HEK293 (cell line): ENCODE data around the gene BMP4.

ENCODE experiments used
- CTCF ChIA-PET: fragments of 350-600 bp; formaldehyde crosslinking; extraction: SDS; loops from one replicate; lab custom pipeline; 2021; ENCODE audit warnings: antibody characterized with exemption; lab: Yijun Ruan, JAX
- POLR2A ChIA-PET: fragments of 300-600 bp; formaldehyde crosslinking; extraction: SDS; loops from one replicate; lab custom pipeline; 2020; ENCODE audit warnings: antibody characterized with exemption, inconsistent platforms; lab: Yijun Ruan, JAX
- H3K27ac ChIP-seq: fragments of 200-500 bp; sonication (Bioruptor generic); 2 replicates; pipeline ENCODE4 v1.5.1; 2014; ENCODE audit warnings: low read depth, low read length, control low read depth, inconsistent platforms; ENCODE audit errors: extremely low read depth
- H3K36me3 ChIP-seq, 2 experiments: fragments of 200-500 bp in 1 of 2; sonication (Bioruptor generic) in 1 of 2; 1 replicate in 1 of 2; 2 replicates in 1 of 2; pipeline ENCODE4 v1.5.1; 2014 to 2017; ENCODE audit warnings: inconsistent platforms in 2 of 2, low read length in 2 of 2; ENCODE audit not compliant: control insufficient read depth in 2 of 2, insufficient read depth in 1 of 2
- H3K4me1 ChIP-seq: fragments of 200-500 bp; sonication (Bioruptor generic); 2 replicates; pipeline ENCODE4 v1.5.1; 2014; ENCODE audit warnings: mild to moderate bottlenecking, low read length, inconsistent platforms; ENCODE audit not compliant: control insufficient read depth, insufficient read depth
- H3K4me3 ChIP-seq: 2 replicates; pipeline ENCODE4 v1.5.1; 2011; ENCODE audit warnings: low read depth, mild to moderate bottlenecking, control low read depth, low read length, moderate library complexity
- H3K9me3 ChIP-seq: fragments of 200-500 bp; sonication (Bioruptor generic); 2 replicates; pipeline ENCODE4 v1.5.1; 2014; ENCODE audit warnings: low read depth, low read length, inconsistent platforms; ENCODE audit not compliant: control insufficient read depth, insufficient read depth
- BCL11A ChIP-seq: fragments of 450-650 bp; formaldehyde crosslinking; IDR thresholded peaks from 2 replicates; pipeline ENCODE4 v1.5.1; 2016; ENCODE audit warnings: low read depth, missing biosample characterization, missing genetic modification characterization
- GLI4 ChIP-seq: fragments of 450-650 bp; formaldehyde crosslinking; IDR thresholded peaks from 2 replicates; pipeline ENCODE4 v1.5.1; 2016; ENCODE audit warnings: missing biosample characterization, missing genetic modification characterization
- IKZF3 ChIP-seq: fragments of 450-650 bp; IDR thresholded peaks from 2 replicates; pipeline ENCODE4 v1.5.0; 2018; ENCODE audit warnings: missing biosample characterization, mild to moderate bottlenecking, missing genetic modification characterization, moderate library complexity
- KLF8 ChIP-seq: fragments of 450-650 bp; formaldehyde crosslinking; IDR thresholded peaks from 2 replicates; pipeline ENCODE4 v1.5.1; 2016; ENCODE audit warnings: missing biosample characterization, missing genetic modification characterization
- SALL2 ChIP-seq: fragments of 450-650 bp; formaldehyde crosslinking; IDR thresholded peaks from 2 replicates; pipeline ENCODE4 v1.5.0; 2017; ENCODE audit warnings: missing biosample characterization, mild to moderate bottlenecking, missing genetic modification characterization, borderline replicate concordance
- TRIM28 ChIP-seq: IDR thresholded peaks from 2 replicates; pipeline ENCODE4 v1.6.1; 2011; ENCODE audit warnings: low read length, control low read depth, borderline replicate concordance
- ZBTB1 ChIP-seq: fragments of 450-650 bp; formaldehyde crosslinking; IDR thresholded peaks from 2 replicates; pipeline ENCODE4 v1.5.1; 2016; ENCODE audit warnings: missing biosample characterization, missing genetic modification characterization
- ZBTB17 ChIP-seq: fragments of 450-650 bp; formaldehyde crosslinking; IDR thresholded peaks from 2 replicates; pipeline ENCODE4 v1.5.1; 2016; ENCODE audit warnings: missing biosample characterization, missing genetic modification characterization
- ZBTB48 ChIP-seq: fragments of 450-650 bp; formaldehyde crosslinking; IDR thresholded peaks from 2 replicates; pipeline ENCODE4 v1.5.1; 2016; ENCODE audit warnings: missing biosample characterization, missing genetic modification characterization
- ZFP37 ChIP-seq: fragments of 450-650 bp; formaldehyde crosslinking; IDR thresholded peaks from 2 replicates; pipeline ENCODE4 v1.5.1; 2016; ENCODE audit warnings: missing biosample characterization, missing genetic modification characterization
- ZNF112 ChIP-seq: fragments of 450-650 bp; formaldehyde crosslinking; IDR thresholded peaks from 2 replicates; pipeline ENCODE4 v1.5.0; 2017; ENCODE audit warnings: missing biosample characterization, missing genetic modification characterization
- ZNF174 ChIP-seq: fragments of 450-650 bp; formaldehyde crosslinking; IDR thresholded peaks from 2 replicates; pipeline ENCODE4 v1.5.0; 2017; ENCODE audit warnings: missing biosample characterization, mild to moderate bottlenecking, missing genetic modification characterization
- ZNF2 ChIP-seq: fragments of 450-650 bp; formaldehyde crosslinking; IDR thresholded peaks from 2 replicates; pipeline ENCODE4 v1.5.1; 2016; ENCODE audit warnings: missing biosample characterization, missing genetic modification characterization
- ZNF239 ChIP-seq: fragments of 450-650 bp; formaldehyde crosslinking; IDR thresholded peaks from 2 replicates; pipeline ENCODE4 v1.5.1; 2016; ENCODE audit warnings: missing biosample characterization, missing genetic modification characterization
- ZNF416 ChIP-seq: fragments of 450-650 bp; formaldehyde crosslinking; IDR thresholded peaks from 2 replicates; pipeline ENCODE4 v1.5.1; 2016; ENCODE audit warnings: missing biosample characterization, missing genetic modification characterization
- ZNF48 ChIP-seq: fragments of 450-650 bp; formaldehyde crosslinking; IDR thresholded peaks from 2 replicates; pipeline ENCODE4 v1.5.1; 2016; ENCODE audit warnings: missing biosample characterization, missing genetic modification characterization
- ZNF660 ChIP-seq: fragments of 450-650 bp; IDR thresholded peaks from 2 replicates; pipeline ENCODE4 v1.5.1; 2018; ENCODE audit warnings: missing biosample characterization, mild to moderate bottlenecking, missing genetic modification characterization
- ZNF76 ChIP-seq: fragments of 450-650 bp; formaldehyde crosslinking; IDR thresholded peaks from 2 replicates; pipeline ENCODE4; 2016; ENCODE audit warnings: low read depth, missing biosample characterization, missing genetic modification characterization, borderline replicate concordance
- ZNF776 ChIP-seq: fragments of 450-650 bp; formaldehyde crosslinking; IDR thresholded peaks from 2 replicates; pipeline ENCODE4 v1.5.0; 2017; ENCODE audit warnings: missing biosample characterization, missing genetic modification characterization, borderline replicate concordance
- ZNF830 ChIP-seq: fragments of 450-650 bp; IDR thresholded peaks from 2 replicates; pipeline ENCODE4 v1.5.0; 2018; ENCODE audit warnings: missing biosample characterization, missing genetic modification characterization, low read depth, mild to moderate bottlenecking, moderate library complexity
- ZNF837 ChIP-seq: fragments of 450-650 bp; formaldehyde crosslinking; IDR thresholded peaks from 2 replicates; pipeline ENCODE4 v1.5.1; 2016; ENCODE audit warnings: missing biosample characterization, missing genetic modification characterization
- ZNF843 ChIP-seq: fragments of 450-650 bp; formaldehyde crosslinking; IDR thresholded peaks from 2 replicates; pipeline ENCODE4 v1.5.1; 2016; ENCODE audit warnings: missing biosample characterization, missing genetic modification characterization
- TF ChIP-seq, protein P1 (sequence below): fragments of 450-650 bp; formaldehyde crosslinking; IDR thresholded peaks from 2 replicates; pipeline ENCODE4 v1.5.1; 2016; ENCODE audit warnings: missing biosample characterization, missing genetic modification characterization
- TF ChIP-seq, protein P2 (sequence below): fragments of 450-650 bp; formaldehyde crosslinking; IDR thresholded peaks from 2 replicates; pipeline ENCODE4 v1.5.1; 2016; ENCODE audit warnings: missing biosample characterization, missing genetic modification characterization, borderline replicate concordance
- TF ChIP-seq, protein P3 (sequence below): fragments of 450-650 bp; formaldehyde crosslinking; IDR thresholded peaks from 2 replicates; pipeline ENCODE4 v1.5.1; 2016; ENCODE audit warnings: missing biosample characterization, missing genetic modification characterization
- TF ChIP-seq, protein P4 (sequence below): fragments of 450-650 bp; formaldehyde crosslinking; IDR thresholded peaks from 2 replicates; pipeline ENCODE4 v1.5.1; 2017; ENCODE audit warnings: missing biosample characterization, missing genetic modification characterization
- TF ChIP-seq, protein P5 (sequence below): fragments of 450-650 bp; formaldehyde crosslinking; IDR thresholded peaks from 2 replicates; pipeline ENCODE4 v1.5.1; 2016; ENCODE audit warnings: missing biosample characterization, missing genetic modification characterization

The BMP4 gene

DNA sequence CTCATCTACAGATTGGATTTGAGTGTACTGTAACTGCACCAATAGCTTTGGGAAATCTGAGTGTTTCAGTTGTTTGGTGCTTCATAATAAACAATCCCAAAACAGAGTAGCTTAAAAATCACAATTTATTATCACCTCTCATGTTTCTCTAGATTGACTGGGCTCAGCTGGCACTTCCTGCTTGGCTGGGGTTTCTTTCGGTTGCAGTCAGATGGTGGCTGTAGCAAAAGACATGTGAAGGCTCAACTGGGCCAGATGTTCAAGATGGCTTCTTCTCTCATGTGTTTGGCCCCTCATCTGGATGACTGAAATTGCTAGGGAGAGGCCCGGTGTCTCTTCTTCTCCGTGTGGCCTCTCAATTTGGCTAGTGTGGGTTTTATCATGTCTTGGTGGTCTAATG is 12.1 kb upstream of the BMP4 start:
- Histone ChIP-seq H3K36me3 (no peaks in the 10 kb centered on the region), H3K9me3 (no peaks in the 10 kb centered on the region), H3K4me1 (no peaks in the 10 kb centered on the region), H3K4me3 (no peak overlapping the region), H3K27ac (no peak overlapping the region)
- TF ChIP-seq, protein P1, sequence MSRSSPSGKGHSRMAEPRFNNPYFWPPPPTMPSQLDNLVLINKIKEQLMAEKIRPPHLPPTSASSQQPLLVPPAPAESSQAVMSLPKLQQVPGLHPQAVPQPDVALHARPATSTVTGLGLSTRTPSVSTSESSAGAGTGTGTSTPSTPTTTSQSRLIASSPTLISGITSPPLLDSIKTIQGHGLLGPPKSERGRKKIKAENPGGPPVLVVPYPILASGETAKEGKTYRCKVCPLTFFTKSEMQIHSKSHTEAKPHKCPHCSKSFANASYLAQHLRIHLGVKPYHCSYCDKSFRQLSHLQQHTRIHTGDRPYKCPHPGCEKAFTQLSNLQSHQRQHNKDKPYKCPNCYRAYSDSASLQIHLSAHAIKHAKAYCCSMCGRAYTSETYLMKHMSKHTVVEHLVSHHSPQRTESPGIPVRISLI (tag by site-specific recombination): no peak
- TF ChIP-seq ZBTB48 (tag by site-specific recombination) (no peak), ZBTB17 (tag by site-specific recombination) (no peak), ZNF837 (no peak), BCL11A (tag by site-specific recombination) (no peak), GLI4 (no peak), SALL2 (tag by site-specific recombination) (no peak), IKZF3 (tag by site-specific recombination) (no peak), ZNF2 (tag by site-specific recombination) (no peak), KLF8 (tag by site-specific recombination) (no peak), ZNF416 (tag by site-specific recombination) (no peak)
- TF ChIP-seq, protein P2, sequence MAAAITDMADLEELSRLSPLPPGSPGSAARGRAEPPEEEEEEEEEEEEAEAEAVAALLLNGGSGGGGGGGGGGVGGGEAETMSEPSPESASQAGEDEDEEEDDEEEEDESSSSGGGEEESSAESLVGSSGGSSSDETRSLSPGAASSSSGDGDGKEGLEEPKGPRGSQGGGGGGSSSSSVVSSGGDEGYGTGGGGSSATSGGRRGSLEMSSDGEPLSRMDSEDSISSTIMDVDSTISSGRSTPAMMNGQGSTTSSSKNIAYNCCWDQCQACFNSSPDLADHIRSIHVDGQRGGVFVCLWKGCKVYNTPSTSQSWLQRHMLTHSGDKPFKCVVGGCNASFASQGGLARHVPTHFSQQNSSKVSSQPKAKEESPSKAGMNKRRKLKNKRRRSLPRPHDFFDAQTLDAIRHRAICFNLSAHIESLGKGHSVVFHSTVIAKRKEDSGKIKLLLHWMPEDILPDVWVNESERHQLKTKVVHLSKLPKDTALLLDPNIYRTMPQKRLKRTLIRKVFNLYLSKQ: no peak
- ChIA-PET POLR2A (no interaction called here), CTCF (interaction anchor here (0.6 to 0.8 kb wide), 4 partner anchors 8 to 82 kb away, joined by 3 to 7 read pairs (median 4); no protein-coding TSS in a partner anchor)

DNA sequence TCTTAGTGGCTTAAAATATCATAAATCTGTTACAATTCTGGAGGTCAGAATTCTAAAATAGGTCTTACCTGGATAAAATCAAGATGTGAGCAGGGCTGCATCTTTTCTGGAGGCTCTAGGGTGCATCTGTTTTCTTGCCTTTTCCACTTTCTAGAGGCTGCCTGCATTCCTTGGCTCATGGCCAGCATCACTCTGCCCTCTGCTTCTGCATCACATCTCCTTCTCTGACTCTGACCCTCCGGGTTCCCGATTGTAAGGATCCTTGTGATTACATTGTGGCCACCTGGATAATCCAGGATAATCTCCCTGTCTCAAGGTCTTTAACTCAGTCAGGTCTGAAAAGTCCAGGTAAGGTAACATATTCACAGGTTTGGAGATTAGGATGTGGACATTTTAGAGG is 11.0 kb upstream of the BMP4 start:
- H3K4me1 ChIP-seq: no peaks in the 10 kb centered on the region
- ChIA-PET POLR2A (no interaction called here), CTCF (no interaction called here)
- H3K9me3 ChIP-seq: no peaks in the 10 kb centered on the region
- no peak overlapping the region for H3K27ac ChIP-seq
- no peak overlapping the region for H3K4me3 ChIP-seq
- no peaks in the 10 kb centered on the region for H3K36me3 ChIP-seq
- TF ChIP-seq ZFP37 (tag by site-specific recombination) (no peak), ZNF843 (tag by site-specific recombination) (no peak), ZBTB1 (tag by site-specific recombination) (no peak), ZNF660 (tag by site-specific recombination) (no peak), ZNF776 (no peak), ZNF239 (no peak), ZNF174 (no peak), ZNF48 (no peak), ZNF830 (no peak), ZNF112 (no peak), ZNF76 (no peak), TRIM28 (no peak)
- TF ChIP-seq, protein P3, sequence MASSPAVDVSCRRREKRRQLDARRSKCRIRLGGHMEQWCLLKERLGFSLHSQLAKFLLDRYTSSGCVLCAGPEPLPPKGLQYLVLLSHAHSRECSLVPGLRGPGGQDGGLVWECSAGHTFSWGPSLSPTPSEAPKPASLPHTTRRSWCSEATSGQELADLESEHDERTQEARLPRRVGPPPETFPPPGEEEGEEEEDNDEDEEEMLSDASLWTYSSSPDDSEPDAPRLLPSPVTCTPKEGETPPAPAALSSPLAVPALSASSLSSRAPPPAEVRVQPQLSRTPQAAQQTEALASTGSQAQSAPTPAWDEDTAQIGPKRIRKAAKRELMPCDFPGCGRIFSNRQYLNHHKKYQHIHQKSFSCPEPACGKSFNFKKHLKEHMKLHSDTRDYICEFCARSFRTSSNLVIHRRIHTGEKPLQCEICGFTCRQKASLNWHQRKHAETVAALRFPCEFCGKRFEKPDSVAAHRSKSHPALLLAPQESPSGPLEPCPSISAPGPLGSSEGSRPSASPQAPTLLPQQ: no peak
- TF ChIP-seq, protein P4, sequence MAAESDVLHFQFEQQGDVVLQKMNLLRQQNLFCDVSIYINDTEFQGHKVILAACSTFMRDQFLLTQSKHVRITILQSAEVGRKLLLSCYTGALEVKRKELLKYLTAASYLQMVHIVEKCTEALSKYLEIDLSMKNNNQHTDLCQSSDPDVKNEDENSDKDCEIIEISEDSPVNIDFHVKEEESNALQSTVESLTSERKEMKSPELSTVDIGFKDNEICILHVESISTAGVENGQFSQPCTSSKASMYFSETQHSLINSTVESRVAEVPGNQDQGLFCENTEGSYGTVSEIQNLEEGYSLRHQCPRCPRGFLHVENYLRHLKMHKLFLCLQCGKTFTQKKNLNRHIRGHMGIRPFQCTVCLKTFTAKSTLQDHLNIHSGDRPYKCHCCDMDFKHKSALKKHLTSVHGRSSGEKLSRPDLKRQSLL (tag by site-specific recombination): no peak
- TF ChIP-seq, protein P5, sequence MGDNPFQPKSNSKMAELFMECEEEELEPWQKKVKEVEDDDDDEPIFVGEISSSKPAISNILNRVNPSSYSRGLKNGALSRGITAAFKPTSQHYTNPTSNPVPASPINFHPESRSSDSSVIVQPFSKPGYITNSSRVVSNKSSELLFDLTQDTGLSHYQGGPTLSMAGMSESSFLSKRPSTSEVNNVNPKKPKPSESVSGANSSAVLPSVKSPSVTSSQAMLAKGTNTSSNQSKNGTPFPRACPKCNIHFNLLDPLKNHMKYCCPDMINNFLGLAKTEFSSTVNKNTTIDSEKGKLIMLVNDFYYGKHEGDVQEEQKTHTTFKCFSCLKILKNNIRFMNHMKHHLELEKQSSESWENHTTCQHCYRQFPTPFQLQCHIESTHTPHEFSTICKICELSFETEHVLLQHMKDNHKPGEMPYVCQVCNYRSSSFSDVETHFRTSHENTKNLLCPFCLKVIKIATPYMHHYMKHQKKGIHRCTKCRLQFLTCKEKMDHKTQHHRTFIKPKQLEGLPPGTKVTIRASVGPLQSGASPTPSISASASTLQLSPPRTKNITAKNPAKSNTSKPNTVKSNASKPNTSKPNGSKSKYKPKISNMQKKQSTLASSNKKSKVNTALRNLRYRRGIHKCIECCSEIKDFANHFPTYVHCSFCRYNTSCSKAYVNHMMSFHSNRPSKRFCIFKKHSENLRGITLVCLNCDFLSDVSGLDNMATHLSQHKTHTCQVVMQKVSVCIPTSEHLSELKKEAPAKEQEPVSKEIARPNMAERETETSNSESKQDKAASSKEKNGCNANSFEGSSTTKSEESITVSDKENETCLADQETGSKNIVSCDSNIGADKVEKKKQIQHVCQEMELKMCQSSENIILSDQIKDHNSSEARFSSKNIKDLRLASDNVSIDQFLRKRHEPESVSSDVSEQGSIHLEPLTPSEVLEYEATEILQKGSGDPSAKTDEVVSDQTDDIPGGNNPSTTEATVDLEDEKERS: no peak
